ENCODE measurements around the gene TSPYL4. TPM values are rescaled to one million over a fixed set of nuclear protein-coding genes. Genes with fewer than 3 reads are reported as not detected.

The TSPYL4 gene
- total and polyA plus RNA-seq, 2 donors (not counting 3 experiments of a cell fraction or from before 2014, with no cell fraction given), result 24.5 to 43.1 TPM

DNA sequence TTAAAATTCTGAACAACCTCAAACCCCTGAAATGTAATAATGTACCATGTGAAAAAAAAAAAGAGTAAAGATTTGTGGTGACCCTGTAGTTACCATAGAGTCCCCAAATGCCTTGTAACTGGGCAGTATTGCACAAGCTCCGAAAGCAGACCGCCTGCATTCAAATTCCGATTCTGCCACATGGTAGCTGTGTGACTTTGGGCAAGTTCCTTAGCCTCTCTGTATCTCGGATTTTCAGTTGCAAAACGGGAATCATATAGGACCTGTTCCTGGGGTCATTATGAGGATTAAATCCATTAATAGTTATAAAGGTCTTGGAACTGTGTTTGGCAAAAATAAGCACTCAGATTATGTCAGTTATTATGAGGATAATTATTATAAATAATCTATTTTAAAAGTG lies 43.6 kb downstream of the TSPYL4 start:
- no peaks in the 10 kb centered on the region for H3K36me3 ChIP-seq (ENCODE audit: control insufficient read depth in 2 of 2, extremely low read depth in 1 of 2, insufficient read depth in 2 of 2, low read length in 2 of 2)
- dilution Hi-C loops (cut with MboI; ENCODE audit: extremely low pct_ligation_motif_present, low sequenced_read_pairs), result no loop called here
- intact Hi-C loops (cut with micrococcal nuclease), result no loop called here
- no peaks in the 10 kb centered on the region for H3K79me2 ChIP-seq (ENCODE audit: control insufficient read depth, insufficient read depth, low read length)
- POLR2A ChIA-PET, result interaction anchor here (0.6 kb wide), 1 partner anchor 459 kb away, joined by 11 read pairs; the partner anchor contains the start of gene ZUP1
- no peak overlapping the region for H3K27ac ChIP-seq (ENCODE audit: insufficient read depth, low read depth, low read length)
- FAIRE-seq, result no peak
- no peak overlapping the region for H3K9ac ChIP-seq (replicated peaks; ENCODE audit: extremely low read depth, insufficient read depth, low read length)
- no peaks in the 10 kb centered on the region for H3K9me1 ChIP-seq (replicated peaks; ENCODE audit: control insufficient read depth, extremely low read depth, insufficient read depth, low read length)
- no peak overlapping the region for H3K4me2 ChIP-seq (ENCODE audit: insufficient read depth, low read length)
- DNase-seq (ENCODE audit: low read depth, low spot score), result no peak
- no peaks in the 10 kb centered on the region for H3K9me3 ChIP-seq (replicated peaks; ENCODE audit: control insufficient read depth, insufficient read depth, low read length)
- H4K20me1 ChIP-seq (replicated peaks; ENCODE audit: control insufficient read depth, extremely low read depth, insufficient read depth, low read length), result no peaks in the 10 kb centered on the region
- peaks cover 1% of the 10 kb centered on the region for H3K4me1 ChIP-seq (ENCODE audit: control insufficient read depth, extremely low read depth, insufficient read depth, low read length)
- H2AFZ ChIP-seq (ENCODE audit: low read depth, low read length), result no peak overlapping the region
- no peak overlapping the region for H3K4me3 ChIP-seq (replicated peaks in 1 of 3; ENCODE audit: insufficient read depth in 1 of 3, low read depth in 1 of 3, low read length in 3 of 3)
- CTCF ChIA-PET, result interaction anchor here (1.9 kb wide), 2 partner anchors 8 to 77 kb away, joined by 6 read pairs; no protein-coding TSS in a partner anchor
- H3K27me3 ChIP-seq (ENCODE audit: control insufficient read depth in 2 of 2, insufficient read depth in 2 of 2, low read length in 2 of 2), result no peaks in the 10 kb centered on the region
- TF ChIP-seq, protein P1, sequence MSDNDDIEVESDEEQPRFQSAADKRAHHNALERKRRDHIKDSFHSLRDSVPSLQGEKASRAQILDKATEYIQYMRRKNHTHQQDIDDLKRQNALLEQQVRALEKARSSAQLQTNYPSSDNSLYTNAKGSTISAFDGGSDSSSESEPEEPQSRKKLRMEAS (IDR thresholded peaks at IDR 0.05; ENCODE audit: insufficient read depth, insufficient read length), result no peak
- TF ChIP-seq GATA2 (IDR thresholded peaks at IDR 0.05; ENCODE audit: insufficient read depth, insufficient read length, low read depth, low read length) (no peak), JUN (IDR thresholded peaks at IDR 0.05; ENCODE audit: borderline replicate concordance, insufficient read depth, insufficient read length, low read depth) (no peak), POLR2AphosphoS5 (IDR thresholded peaks at IDR 0.05; ENCODE audit: insufficient read depth, low read depth, low read length) (no peak), POLR2A (IDR thresholded peaks at IDR 0.05; ENCODE audit: low read depth, low read length) (no peak), MYC (IDR thresholded peaks at IDR 0.05; ENCODE audit: low read depth, low read length) (no peak), FOS (IDR thresholded peaks at IDR 0.05; ENCODE audit: borderline replicate concordance, insufficient read depth, low read length) (no peak), EZH2 (IDR thresholded peaks at IDR 0.05; ENCODE audit: borderline replicate concordance, low read depth, low read length, severe bottlenecking) (no peak)
- TF ChIP-seq, protein P2, sequence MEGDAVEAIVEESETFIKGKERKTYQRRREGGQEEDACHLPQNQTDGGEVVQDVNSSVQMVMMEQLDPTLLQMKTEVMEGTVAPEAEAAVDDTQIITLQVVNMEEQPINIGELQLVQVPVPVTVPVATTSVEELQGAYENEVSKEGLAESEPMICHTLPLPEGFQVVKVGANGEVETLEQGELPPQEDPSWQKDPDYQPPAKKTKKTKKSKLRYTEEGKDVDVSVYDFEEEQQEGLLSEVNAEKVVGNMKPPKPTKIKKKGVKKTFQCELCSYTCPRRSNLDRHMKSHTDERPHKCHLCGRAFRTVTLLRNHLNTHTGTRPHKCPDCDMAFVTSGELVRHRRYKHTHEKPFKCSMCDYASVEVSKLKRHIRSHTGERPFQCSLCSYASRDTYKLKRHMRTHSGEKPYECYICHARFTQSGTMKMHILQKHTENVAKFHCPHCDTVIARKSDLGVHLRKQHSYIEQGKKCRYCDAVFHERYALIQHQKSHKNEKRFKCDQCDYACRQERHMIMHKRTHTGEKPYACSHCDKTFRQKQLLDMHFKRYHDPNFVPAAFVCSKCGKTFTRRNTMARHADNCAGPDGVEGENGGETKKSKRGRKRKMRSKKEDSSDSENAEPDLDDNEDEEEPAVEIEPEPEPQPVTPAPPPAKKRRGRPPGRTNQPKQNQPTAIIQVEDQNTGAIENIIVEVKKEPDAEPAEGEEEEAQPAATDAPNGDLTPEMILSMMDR (IDR thresholded peaks at IDR 0.05; ENCODE audit: extremely low read depth in 1 of 2, insufficient read depth in 1 of 2, low read depth in 1 of 2, low read length in 2 of 2), result no peak
- no TSS peak for BruUV-seq (replicated peaks)

Data from endothelial cell of umbilical vein (primary cell).